Measurements from ENCODE around the gene CRKL.
"Not testable (repeated sequence)": the region's sequence is repeated elsewhere in the genome, so short reads cannot be mapped to it uniquely, and the experiment has no call there.

Gene CRKL

DNA sequence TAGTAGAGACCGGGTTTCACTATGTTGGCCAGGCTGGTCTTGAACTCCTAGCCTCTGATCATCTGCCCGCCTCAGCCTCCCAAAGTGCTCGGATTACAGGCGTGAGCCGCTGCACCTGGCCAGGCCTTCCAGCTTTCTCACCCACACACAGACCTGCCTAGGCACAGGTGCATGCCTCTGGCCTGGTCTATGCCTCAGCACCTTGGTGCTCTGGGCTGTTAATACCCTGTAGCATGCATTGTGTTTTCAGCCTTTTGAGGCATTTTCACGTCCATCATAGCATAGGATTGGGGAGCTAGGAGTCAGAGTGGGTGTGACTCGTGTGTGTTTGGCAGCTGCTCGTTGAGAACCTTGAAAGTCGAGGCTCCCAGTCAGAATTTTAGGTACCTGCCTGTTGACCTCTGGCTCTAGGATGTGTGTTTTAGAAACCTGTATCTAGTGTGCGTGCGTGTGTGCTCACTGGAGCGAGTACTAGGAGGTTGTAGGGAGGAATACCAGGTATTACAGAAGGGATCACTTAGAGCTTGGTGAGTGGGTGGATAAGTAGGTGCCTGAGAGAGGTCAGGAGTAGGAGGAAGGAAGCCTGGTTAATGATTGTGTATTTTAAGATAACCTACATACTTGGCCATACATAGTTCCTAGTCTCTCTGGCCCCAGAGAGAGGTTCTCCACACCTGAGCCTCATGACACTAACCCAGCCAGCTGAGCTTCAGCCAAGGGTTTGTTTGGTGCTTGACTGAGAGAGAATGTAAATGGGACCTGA, 20.0 kb downstream of the CRKL start:
- Histone ChIP-seq H3K27ac (peak overlapping the region; percentile 29), H3K36me3 (peaks cover 45% of the 10 kb centered on the region), H3K4me1 (ENCODE audit: control insufficient read depth in 1 of 2, insufficient read depth in 1 of 2, low read depth in 1 of 2, low read length in 1 of 2) (peaks cover 0 to 2% of the 10 kb centered on the region in 2 experiments), H3K9me3 (no peaks in the 10 kb centered on the region), H3K27me3 (no peaks in the 10 kb centered on the region), H3K4me3 (ENCODE audit: low read depth in 1 of 2, low read length in 1 of 2) (no peak overlapping the region)
- TF ChIP-seq, protein P1, sequence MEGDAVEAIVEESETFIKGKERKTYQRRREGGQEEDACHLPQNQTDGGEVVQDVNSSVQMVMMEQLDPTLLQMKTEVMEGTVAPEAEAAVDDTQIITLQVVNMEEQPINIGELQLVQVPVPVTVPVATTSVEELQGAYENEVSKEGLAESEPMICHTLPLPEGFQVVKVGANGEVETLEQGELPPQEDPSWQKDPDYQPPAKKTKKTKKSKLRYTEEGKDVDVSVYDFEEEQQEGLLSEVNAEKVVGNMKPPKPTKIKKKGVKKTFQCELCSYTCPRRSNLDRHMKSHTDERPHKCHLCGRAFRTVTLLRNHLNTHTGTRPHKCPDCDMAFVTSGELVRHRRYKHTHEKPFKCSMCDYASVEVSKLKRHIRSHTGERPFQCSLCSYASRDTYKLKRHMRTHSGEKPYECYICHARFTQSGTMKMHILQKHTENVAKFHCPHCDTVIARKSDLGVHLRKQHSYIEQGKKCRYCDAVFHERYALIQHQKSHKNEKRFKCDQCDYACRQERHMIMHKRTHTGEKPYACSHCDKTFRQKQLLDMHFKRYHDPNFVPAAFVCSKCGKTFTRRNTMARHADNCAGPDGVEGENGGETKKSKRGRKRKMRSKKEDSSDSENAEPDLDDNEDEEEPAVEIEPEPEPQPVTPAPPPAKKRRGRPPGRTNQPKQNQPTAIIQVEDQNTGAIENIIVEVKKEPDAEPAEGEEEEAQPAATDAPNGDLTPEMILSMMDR (IDR thresholded peaks at IDR 0.05): no peak

DNA sequence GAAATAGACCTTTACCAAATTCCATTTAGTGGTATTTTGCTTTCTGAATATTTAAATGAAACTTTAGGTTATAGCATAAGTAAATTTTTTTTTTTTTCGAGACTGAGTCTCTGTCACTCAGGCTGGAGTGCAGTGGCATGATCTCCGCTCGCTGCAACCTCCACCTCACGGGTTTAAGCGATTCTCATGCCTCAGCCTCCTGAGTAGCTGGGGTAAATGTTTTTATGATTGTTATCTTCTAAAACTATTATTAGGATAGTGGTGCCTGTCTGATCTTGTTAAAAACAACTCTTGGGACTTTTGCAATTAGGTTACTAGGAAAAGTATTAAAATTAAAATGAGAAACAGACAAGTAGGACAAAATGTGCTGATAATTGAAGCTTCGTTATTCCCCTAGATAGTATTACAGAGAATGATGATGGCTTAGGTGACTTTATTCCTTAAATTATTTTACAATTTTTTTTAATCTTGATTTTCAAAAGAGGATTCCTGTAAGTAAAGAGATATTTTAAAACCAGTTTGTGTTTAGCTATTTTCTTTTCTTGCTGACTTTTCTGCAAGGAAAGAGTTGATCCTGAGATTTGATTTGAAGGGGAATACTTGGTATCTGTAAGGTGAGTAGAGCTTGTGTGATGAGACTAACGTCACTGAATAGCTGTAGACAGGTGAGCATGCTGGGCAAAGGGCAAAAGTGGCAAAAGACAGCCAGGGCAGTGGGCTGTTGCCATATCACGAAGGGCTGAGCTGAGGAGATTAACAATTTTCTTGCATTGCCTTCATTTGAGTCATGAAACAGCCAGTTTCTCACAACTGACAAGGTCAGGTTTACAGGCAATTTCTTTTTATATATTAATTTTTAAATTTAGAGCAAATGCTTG, 20.8 kb downstream of the CRKL start:
- Histone ChIP-seq H3K4me3 (ENCODE audit: low read depth in 1 of 2, low read length in 1 of 2) (no peak overlapping the region), H3K27me3 (no peaks in the 10 kb centered on the region), H3K9me3 (no peaks in the 10 kb centered on the region), H3K27ac (no peak overlapping the region), H3K36me3 (peaks cover 45% of the 10 kb centered on the region), H3K4me1 (ENCODE audit: control insufficient read depth in 1 of 2, insufficient read depth in 1 of 2, low read depth in 1 of 2, low read length in 1 of 2) (no peaks in the 10 kb centered on the region)
- TF ChIP-seq, protein P1 (IDR thresholded peaks at IDR 0.05): no peak

DNA sequence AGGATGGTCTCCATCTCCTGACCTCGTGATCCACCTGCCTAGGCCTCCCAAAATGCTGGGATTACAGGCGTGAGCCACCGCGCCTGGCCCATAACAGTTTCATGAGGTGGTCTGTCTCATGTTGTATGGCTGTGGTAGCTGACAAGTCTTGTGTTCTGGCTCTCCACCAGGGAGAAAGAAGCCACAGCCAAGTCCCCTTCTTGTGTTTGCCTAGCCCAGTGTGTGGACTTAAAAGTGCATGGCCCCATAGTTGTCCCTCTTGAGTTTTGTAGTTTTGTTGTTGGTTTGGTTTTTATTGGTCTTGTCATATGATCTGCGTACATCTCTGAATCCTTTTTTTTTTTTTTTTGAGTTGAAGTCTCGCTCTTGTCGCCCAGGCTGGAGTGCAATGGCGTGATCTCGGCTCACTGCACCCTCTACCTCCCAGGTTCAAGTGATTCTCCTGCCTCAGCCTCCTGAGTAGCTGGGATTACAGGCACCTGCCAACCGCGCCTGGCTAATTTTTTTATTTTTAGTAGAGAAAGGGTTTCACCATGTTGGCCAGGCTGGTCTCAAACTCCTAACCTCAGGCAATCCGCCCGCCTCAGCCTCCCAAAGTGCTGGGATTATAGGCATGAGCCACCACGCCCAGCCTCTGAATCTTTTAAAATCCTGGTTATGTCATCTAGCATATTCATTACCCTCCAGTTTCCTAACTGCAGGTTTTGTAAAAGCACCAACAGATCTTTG, 22.4 kb downstream of the CRKL start:
- H3K4me3 ChIP-seq (ENCODE audit: low read depth in 1 of 2, low read length in 1 of 2); H3K4me1 ChIP-seq (ENCODE audit: control insufficient read depth in 1 of 2, insufficient read depth in 1 of 2, low read depth in 1 of 2, low read length in 1 of 2); H3K9me3 ChIP-seq; H3K27ac ChIP-seq; H3K27me3 ChIP-seq: not testable (repeated sequence)
- peaks cover 34% of the 10 kb centered on the region for H3K36me3 ChIP-seq

DNA sequence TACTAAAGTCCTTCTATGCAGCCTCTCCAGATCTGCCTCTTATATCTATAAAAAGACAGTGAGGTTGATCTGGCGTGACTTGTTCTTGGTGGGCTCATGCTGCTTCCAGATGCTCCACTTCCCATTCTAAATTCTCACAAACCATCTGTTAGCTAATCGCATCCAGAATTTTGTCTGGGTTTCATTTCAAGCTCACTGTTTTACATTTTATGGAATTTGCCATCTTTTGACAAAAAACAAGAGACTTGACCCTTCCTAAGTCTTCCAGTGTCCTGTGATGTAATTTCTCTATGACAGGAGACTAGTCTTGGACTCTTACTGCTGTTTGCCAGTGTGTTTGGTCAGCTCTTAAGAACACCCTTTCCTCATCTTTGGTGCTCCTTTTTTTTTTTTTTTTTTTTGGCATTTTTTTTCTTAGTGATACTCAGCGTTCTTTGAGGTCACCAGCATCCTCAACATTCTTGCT, 23.0 kb downstream of the CRKL start:
- no peak overlapping the region for H3K27ac ChIP-seq
- no peaks in the 10 kb centered on the region for H3K4me1 ChIP-seq (ENCODE audit: control insufficient read depth in 1 of 2, insufficient read depth in 1 of 2, low read depth in 1 of 2, low read length in 1 of 2)
- no peak overlapping the region for H3K4me3 ChIP-seq (ENCODE audit: low read depth in 1 of 2, low read length in 1 of 2)
- H3K36me3 ChIP-seq: peaks cover 28% of the 10 kb centered on the region
- H3K9me3 ChIP-seq: no peaks in the 10 kb centered on the region
- no peaks in the 10 kb centered on the region for H3K27me3 ChIP-seq
- TF ChIP-seq, protein P1 (IDR thresholded peaks at IDR 0.05): no peak

DNA sequence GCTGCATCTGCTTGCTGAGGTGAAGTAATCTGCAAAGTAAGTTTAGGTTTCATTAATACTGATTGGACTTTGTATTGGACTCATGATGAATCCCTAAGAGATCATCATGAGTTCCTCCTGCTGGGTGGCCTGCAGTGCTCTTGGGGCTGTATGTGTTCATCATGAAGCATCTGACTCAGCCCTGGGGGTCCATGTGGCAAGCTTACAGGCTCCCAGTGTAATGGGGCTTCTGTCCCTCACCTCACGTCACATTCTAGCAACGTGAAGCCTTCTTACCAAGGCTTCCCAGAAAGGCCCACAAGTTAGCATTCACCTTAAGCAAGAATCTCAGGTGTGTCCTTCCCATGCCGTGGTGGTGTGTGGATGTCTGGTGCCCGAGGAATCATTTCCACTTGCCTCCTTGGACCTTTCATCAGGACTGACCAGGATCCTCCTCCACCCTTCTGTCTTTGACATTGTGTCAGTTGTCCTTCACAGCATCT, 23.7 kb downstream of the CRKL start:
- H3K27ac ChIP-seq: no peak overlapping the region
- H3K36me3 ChIP-seq: peaks cover 21% of the 10 kb centered on the region
- TF ChIP-seq, protein P1 (IDR thresholded peaks at IDR 0.05): no peak
- H3K4me3 ChIP-seq (ENCODE audit: low read depth in 1 of 2, low read length in 1 of 2): no peak overlapping the region
- no peaks in the 10 kb centered on the region for H3K4me1 ChIP-seq (ENCODE audit: control insufficient read depth in 1 of 2, insufficient read depth in 1 of 2, low read depth in 1 of 2, low read length in 1 of 2)
- no peaks in the 10 kb centered on the region for H3K27me3 ChIP-seq
- no peaks in the 10 kb centered on the region for H3K9me3 ChIP-seq

DNA sequence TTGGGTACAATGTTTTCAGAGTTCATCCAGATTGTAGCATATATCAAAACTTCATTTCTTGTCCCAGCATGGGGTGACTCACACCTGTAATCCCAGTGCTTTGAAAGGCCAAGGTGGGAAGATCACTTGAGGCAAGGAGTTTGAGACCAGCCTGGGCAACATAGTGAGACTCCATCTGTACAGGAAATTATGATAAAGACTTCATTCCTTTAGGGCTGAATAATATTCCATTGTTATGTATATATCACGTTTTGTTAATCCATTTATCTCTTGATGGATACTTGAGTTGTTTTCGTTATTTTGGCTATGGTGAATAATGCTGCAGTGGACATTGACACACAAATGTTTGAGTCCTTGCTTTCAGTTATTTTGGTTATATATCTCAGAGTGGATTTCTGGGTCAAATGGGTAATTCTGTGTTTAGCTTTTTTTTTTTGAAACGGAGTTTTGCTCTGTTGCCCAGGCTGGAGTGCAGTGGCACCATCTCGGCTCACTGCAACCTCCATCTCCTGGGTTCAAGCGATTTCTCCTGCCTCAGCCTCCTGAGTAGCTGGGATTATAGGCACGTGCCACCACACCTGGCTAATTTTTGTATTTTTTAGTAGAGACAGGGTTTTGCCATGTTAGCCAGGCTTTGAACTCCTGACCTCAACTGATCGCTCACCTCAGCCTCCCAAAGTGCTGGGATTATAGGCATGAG, 25.1 kb downstream of the CRKL start:
- H3K27ac ChIP-seq; H3K27me3 ChIP-seq; H3K4me3 ChIP-seq (ENCODE audit: low read depth in 1 of 2, low read length in 1 of 2); H3K9me3 ChIP-seq; H3K4me1 ChIP-seq (ENCODE audit: control insufficient read depth in 1 of 2, insufficient read depth in 1 of 2, low read depth in 1 of 2, low read length in 1 of 2); H3K36me3 ChIP-seq: not testable (repeated sequence)

Data from neutrophil (primary cell).